Lung (tissue), 12 donors: ENCODE measurements around the gene MYOD1. TPM values are rescaled to one million over a fixed set of nuclear protein-coding genes. Genes with fewer than 3 reads are reported as not detected.

ENCODE experiments used
- ATAC-seq: fragments of 200-7000 bp; cut with Tn5 transposase; one replicate; pipeline ENCODE4 v1.9.1; 2020; ENCODE audit warnings: moderate number of reproducible peaks; ENCODE audit not compliant: insufficient read depth, low FRiP score
- DNase-seq, 3 donors: peaks; one replicate each; pipeline ENCODE4 v3.0.0-alpha.2; 2013 to 2017
- H3K27ac ChIP-seq, 2 donors: one replicate each; pipeline ENCODE4 v1.5.1; 2013; ENCODE audit warnings: mild to moderate bottlenecking in 2 of 2, moderate library complexity in 2 of 2, control low read depth in 1 of 2, inconsistent platforms in 1 of 2, low read depth in 1 of 2, low read length in 1 of 2
- H3K27me3 ChIP-seq, 3 donors: one replicate each; pipeline ENCODE4 v1.5.1; 2013; ENCODE audit warnings: low read length in 2 of 3; ENCODE audit not compliant: control insufficient read depth in 3 of 3, insufficient read depth in 3 of 3
- H3K36me3 ChIP-seq, 4 donors: one replicate each; pipeline ENCODE4 v1.5.1; 2013; ENCODE audit warnings: low read length in 4 of 4, mild to moderate bottlenecking in 1 of 4, moderate library complexity in 1 of 4; ENCODE audit not compliant: control insufficient read depth in 4 of 4, insufficient read depth in 4 of 4
- H3K4me1 ChIP-seq, 5 donors: one replicate each; pipeline ENCODE4 v1.5.1; 2013; ENCODE audit warnings: low read length in 5 of 5, mild to moderate bottlenecking in 2 of 5, moderate library complexity in 1 of 5; ENCODE audit not compliant: control insufficient read depth in 5 of 5, insufficient read depth in 5 of 5
- H3K4me3 ChIP-seq: one replicate; pipeline ENCODE4 v1.5.1; 2013; ENCODE audit warnings: mild to moderate bottlenecking, control low read depth, moderate library complexity
- H3K9ac ChIP-seq, 2 donors: one replicate each; pipeline ENCODE4 v1.5.1; 2013; ENCODE audit warnings: low read length in 2 of 2, control low read depth in 1 of 2; ENCODE audit not compliant: insufficient read depth in 1 of 2
- H3K9me3 ChIP-seq, 4 donors: one replicate each; pipeline ENCODE4 v1.5.1; 2013; ENCODE audit warnings: low read length in 3 of 4, mild to moderate bottlenecking in 1 of 4, moderate library complexity in 1 of 4; ENCODE audit not compliant: control insufficient read depth in 4 of 4, insufficient read depth in 3 of 4
- CTCF ChIP-seq: IDR thresholded peaks from 2 replicates; pipeline ENCODE4 v1.5.1; 2012; ENCODE audit warnings: mild to moderate bottlenecking; ENCODE audit errors: control extremely low read depth, extremely low read depth
- WGBS, 2 donors: extraction: QIAGEN DNeasy Blood & Tissue Kit; methylation state at CpG; one replicate each; pipeline ENCODE4 v1.1.7; 2013; 5-methylcytosine and 5-hydroxymethylcytosine counted together
- polyA plus RNA-seq, 2 donors: library from polyadenylated mRNA; stranded (reverse); fragments of 200-250 nt; gene quantifications; one replicate each; pipeline ENCODE4 v1.2.1, GENCODE V29; 2013
- total RNA-seq, 2 donors: library from RNA; depleted of rRNA in 1 of 2; stranded (reverse); fragments of >200 nt in 1 of 2; gene quantifications; one replicate each; pipeline ENCODE4 v1.2.1, GENCODE V29; 2014 to 2021
- donor health status: control.
- donor health status: control.
- donor health status: Bipolar disorder and iron deficiency.
- donor health status: healthy.
- donor health status: DM: yes; HTN: yes; CAD: no.

Gene MYOD1
- total and polyA plus RNA-seq, 4 donors: not detected

GRCh38 chr11:17697175-17697949 lies 22.0 kb upstream of the MYOD1 start:
- Histone ChIP-seq H3K9ac (no peak overlapping the region), H3K27me3 (peaks cover 14 to 48% (median 26%) of the 10 kb centered on the region in 3 donors), H3K27ac (no peak overlapping the region), H3K4me1 (peaks cover 0 to 20% (median 0%) of the 10 kb centered on the region in 5 donors), H3K36me3 (no peaks in the 10 kb centered on the region), H3K4me3 (no peak overlapping the region), H3K9me3 (peaks cover 0 to 2% (median 0%) of the 10 kb centered on the region in 4 donors)
- no peak for DNase-seq
- WGBS, 2 donors: 57 to 60% methylated on average over 6 of the region's 6 CpGs
- TF ChIP-seq CTCF: no peak
- no peak for ATAC-seq

- no peak overlapping the region for H3K4me3 ChIP-seq
- peaks cover 0 to 20% (median 0%) of the 10 kb centered on the region in 5 donors for H3K4me1 ChIP-seq
- ATAC-seq: no peak
- WGBS, 2 donors: 82 to 91% methylated on average over 5 of the region's 5 CpGs
- H3K9me3 ChIP-seq: peaks cover 0 to 8% (median 0%) of the 10 kb centered on the region in 4 donors
- H3K9ac ChIP-seq: no peak overlapping the region
- TF ChIP-seq CTCF: no peak
- no peaks in the 10 kb centered on the region for H3K36me3 ChIP-seq
- H3K27me3 ChIP-seq: peaks cover 14 to 30% (median 18%) of the 10 kb centered on the region in 3 donors
- H3K27ac ChIP-seq: no peak overlapping the region
- DNase-seq: peak in 2 of 3 donors; percentile 14 to 38
Observed at GRCh38 chr11:17699147-17700114, 19.9 kb upstream of the MYOD1 start.

- WGBS, 2 donors: 92 to 96% methylated on average over 4 of the region's 4 CpGs
- Histone ChIP-seq H3K9ac (no peak overlapping the region), H3K36me3 (no peaks in the 10 kb centered on the region), H3K4me1 (peaks cover 0 to 20% (median 0%) of the 10 kb centered on the region in 5 donors), H3K27ac (no peak overlapping the region), H3K9me3 (peaks cover 0 to 7% (median 0%) of the 10 kb centered on the region in 4 donors), H3K27me3 (peaks cover under 1 to 17% (median 7%) of the 10 kb centered on the region in 3 donors), H3K4me3 (no peak overlapping the region)
- no peak for ATAC-seq
- TF ChIP-seq CTCF: no peak
- peak in 2 of 3 donors; percentile 18 to 29 for DNase-seq
Observed at GRCh38 chr11:17700991-17701390, 18.4 kb upstream of the MYOD1 start.
